22Rv1 (cell line): ENCODE measurements around the gene LIN28A.
A peak's percentile ranks its signal among the peaks of the same experiment; 100 is the strongest.

Experiments used
- H3K27ac ChIP-seq: fragments of 450-650 bp; 2 replicates; pipeline ENCODE4 v1.5.1; 2017
- CTCF ChIP-seq: fragments of 450-650 bp; IDR thresholded peaks from 2 replicates; pipeline ENCODE4 v1.5.1; 2017; ENCODE audit warnings: mild to moderate bottlenecking
- ZFX ChIP-seq: fragments of 450-650 bp; IDR thresholded peaks from 2 replicates; pipeline ENCODE4 v1.6.1; 2017; ENCODE audit warnings: antibody characterized with exemption, borderline replicate concordance

LIN28A gene

DNA sequence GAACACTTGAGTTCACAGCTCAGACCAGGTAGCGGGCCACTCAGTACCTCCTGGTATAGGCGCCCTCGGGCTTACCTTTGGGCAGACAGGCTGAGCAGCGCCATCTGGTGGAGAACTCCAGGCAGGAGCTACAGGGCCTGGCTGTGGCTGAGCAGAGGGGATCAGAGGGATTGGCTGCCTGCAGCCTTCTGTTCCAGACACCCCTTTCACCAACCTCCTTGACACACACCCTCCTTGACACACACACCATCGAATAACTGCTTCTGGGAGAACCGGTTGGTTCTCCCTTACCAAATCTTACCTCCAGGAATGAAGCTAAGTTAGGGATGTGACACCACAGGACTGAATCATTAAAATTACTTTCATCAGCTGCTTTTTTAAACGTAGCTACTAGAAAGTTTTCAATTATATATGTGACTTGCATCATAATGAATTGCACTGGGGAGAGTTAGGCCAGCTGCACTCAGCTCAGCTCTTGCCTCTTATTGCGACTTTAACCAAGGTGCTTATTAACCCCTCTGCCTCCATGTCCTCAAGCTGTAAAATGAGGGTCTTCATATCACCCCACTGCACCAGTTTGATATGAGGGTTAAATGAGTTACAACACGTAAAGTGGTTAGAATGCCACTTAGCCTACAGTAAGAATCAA lies 6.6 kb downstream of the LIN28A start:
- TF ChIP-seq CTCF: peak; percentile 93
- TF ChIP-seq ZFX: no peak

GRCh38 chr1:26418865-26419349 lies 8.3 kb downstream of the LIN28A start:
- no peak for TF ChIP-seq ZFX
- no peak for TF ChIP-seq CTCF

More for the DNA sequence above, 6.6 kb downstream of the LIN28A start:
- H3K27ac ChIP-seq: no peak overlapping the region

GRCh38 chr1:26419494-26419893 lies 8.9 kb downstream of the LIN28A start:
- TF ChIP-seq CTCF (no peak), ZFX (no peak)
- H3K27ac ChIP-seq: no peak overlapping the region

More at GRCh38 chr1:26418865-26419349, 8.3 kb downstream of the LIN28A start:
- no peak overlapping the region for H3K27ac ChIP-seq

DNA sequence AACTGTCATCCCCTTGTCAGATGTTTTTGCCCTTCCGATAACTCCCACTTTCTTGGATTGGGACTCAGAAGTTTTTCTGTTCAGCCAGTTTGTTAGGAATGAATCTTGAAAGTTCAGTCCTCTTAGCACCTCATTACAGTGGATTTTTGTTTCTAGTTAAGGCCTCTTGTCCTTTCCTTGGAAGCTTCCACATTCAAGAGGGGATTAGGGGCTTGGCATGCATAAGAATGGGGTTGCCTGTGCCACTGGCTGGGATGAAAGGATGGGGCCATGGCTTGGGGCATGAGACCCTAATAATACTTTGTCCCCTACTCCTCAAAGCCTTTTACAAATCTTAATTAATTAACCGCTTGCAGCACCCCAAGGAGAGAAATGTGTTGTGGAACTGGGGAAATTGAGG lies 19.1 kb downstream of the LIN28A start:
- TF ChIP-seq ZFX: no peak
- no peak for TF ChIP-seq CTCF
- no peak overlapping the region for H3K27ac ChIP-seq

DNA sequence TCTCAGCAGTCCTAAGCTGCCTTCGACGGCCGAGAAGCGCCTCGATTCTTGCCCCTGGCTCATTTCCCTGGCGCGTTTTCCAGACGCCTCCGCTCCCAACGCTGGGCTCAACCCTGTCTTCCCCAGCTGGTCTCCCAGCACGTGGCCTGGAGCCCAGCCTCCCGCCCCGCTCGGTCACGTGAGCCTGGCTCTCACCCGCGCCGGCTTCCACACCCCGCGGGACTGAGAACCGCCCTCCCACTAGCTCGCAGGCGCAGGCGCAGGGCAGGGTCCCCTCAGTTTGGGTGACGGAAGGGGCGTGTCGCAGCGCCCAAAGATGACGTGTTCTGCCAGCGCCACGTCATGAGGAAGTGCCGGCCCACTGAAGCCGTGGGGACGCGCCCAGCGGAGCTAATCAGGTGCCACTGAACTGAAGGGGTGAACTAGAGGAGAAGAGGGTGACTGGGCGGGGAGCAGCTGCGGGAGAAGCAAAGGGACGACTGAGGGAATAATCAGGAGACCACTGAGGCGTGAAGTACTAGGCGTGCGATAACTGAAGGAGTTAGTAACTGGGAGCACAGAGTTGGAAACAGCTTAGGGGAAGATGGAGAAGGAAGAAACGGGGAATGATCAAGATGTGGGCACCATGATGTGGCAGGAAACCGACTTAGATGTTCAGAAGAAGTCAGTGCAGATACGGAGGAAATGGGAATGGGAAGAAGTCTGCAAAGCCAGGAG lies 21.5 kb downstream of the LIN28A start, which contains the start of gene DHDDS:
DHDDS (plus strand) TSS at position 343 of the 717 bp plus-strand sequence. CDS start 625 bp downstream, outside the sequence.
- peak within 1 kb of the TSS; percentile 68 for H3K27ac ChIP-seq
- no peak for TF ChIP-seq ZFX
- TF ChIP-seq CTCF: no peak

GRCh38 chr1:26432793-26433192 lies 22.2 kb downstream of the LIN28A start:
- no peak for TF ChIP-seq CTCF
- TF ChIP-seq ZFX: no peak
- peak overlapping the region; percentile 68 for H3K27ac ChIP-seq
